HG02885 (cell line): ENCODE results near the gene PTK6.
"Not testable (repeated sequence)": the region's sequence is repeated elsewhere in the genome, so short reads cannot be mapped to it uniquely, and the experiment has no call there.

Source experiments
- ATAC-seq: cut with Tn5 transposase; IDR thresholded peaks from one replicate; pipeline ENCODE4 v1.9.1; 2021; ENCODE audit warnings: mild to moderate bottlenecking; ENCODE audit not compliant: unreplicated experiment, poor library complexity

Gene PTK6

GRCh38 chr20:63517376-63518309 lies 19.5 kb downstream of the PTK6 start:
- ATAC-seq = no peak

GRCh38 chr20:63514520-63514919 lies 22.7 kb downstream of the PTK6 start:
- not testable (repeated sequence) for ATAC-seq

GRCh38 chr20:63513207-63513606 lies 24.0 kb downstream of the PTK6 start:
- no peak for ATAC-seq

- no peak for ATAC-seq
Measured at GRCh38 chr20:63509088-63509564, 28.1 kb downstream of the PTK6 start.

GRCh38 chr20:63508072-63508768 lies 29.0 kb downstream of the PTK6 start:
- no peak for ATAC-seq

- no peak for ATAC-seq
Measured at GRCh38 chr20:63507083-63507743, 30.0 kb downstream of the PTK6 start.

GRCh38 chr20:63505723-63506122 lies 31.5 kb downstream of the PTK6 start:
- no peak for ATAC-seq

- no peak for ATAC-seq
Measured at GRCh38 chr20:63505281-63505680, 31.9 kb downstream of the PTK6 start.

- no peak for ATAC-seq
Measured at GRCh38 chr20:63504642-63505041, 32.5 kb downstream of the PTK6 start.

GRCh38 chr20:63503524-63503923 lies 33.7 kb downstream of the PTK6 start:
- no peak for ATAC-seq

GRCh38 chr20:63502671-63503172 lies 34.5 kb downstream of the PTK6 start:
- no peak for ATAC-seq

GRCh38 chr20:63501818-63502670 lies 35.1 kb downstream of the PTK6 start:
- no peak for ATAC-seq

GRCh38 chr20:63500902-63501817 lies 36.0 kb downstream of the PTK6 start:
- no peak for ATAC-seq

- no peak for ATAC-seq
Measured at GRCh38 chr20:63500151-63500901, 36.9 kb downstream of the PTK6 start.

- no peak for ATAC-seq
Measured at GRCh38 chr20:63499338-63499969, 37.7 kb downstream of the PTK6 start.

GRCh38 chr20:63498960-63499337 lies 38.2 kb downstream of the PTK6 start, which contains the start of gene EEF1A2:
Gene EEF1A2, minus strand, starts transcription at chr20:63499083. Its CDS starts 1,320 bp downstream, at chr20:63497763.
- no peak for ATAC-seq
